ENCODE data around the gene TTYH1.
"Not testable (repeated sequence)": the region's sequence is repeated elsewhere in the genome, so short reads cannot be mapped to it uniquely, and the experiment has no call there.

TTYH1 gene

DNA sequence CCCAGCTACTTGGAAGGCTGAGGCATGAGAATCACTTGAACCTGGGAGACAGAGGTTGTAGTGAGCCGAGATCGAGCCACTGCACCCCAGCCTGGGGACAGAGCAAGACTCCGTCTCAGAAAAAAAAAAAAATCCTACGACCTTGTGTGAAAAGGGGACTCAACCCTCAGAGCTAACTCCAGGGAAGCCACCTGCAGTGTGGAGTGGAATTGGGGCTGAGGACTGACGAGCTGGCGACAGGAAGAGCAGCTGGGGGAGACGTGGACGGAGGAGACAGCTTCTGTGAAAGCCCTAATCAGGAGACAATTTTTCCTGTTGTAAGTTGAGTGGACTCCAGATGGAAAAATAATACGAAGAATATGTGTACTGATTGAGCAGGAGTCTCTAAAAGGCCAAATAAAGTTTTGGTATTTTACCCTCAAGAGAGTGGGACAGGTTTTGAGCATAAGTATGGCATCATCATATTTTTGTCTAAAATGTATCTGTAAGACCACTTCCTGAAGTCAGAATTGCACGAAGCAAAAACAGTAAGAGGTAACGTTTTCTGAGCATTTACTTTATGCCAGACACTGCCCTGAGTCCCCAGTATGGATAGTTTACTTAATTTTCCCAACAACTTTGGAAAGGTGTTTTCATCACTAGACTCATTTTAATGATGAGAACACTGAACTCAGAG is 38.5 kb upstream of the TTYH1 start:
- DNase-seq (ENCODE audit: low read depth), result no peak
- H3K4me3 ChIP-seq (ENCODE audit: control insufficient read depth, low read depth, low read length), result no peak overlapping the region
- TF ChIP-seq, protein P1, sequence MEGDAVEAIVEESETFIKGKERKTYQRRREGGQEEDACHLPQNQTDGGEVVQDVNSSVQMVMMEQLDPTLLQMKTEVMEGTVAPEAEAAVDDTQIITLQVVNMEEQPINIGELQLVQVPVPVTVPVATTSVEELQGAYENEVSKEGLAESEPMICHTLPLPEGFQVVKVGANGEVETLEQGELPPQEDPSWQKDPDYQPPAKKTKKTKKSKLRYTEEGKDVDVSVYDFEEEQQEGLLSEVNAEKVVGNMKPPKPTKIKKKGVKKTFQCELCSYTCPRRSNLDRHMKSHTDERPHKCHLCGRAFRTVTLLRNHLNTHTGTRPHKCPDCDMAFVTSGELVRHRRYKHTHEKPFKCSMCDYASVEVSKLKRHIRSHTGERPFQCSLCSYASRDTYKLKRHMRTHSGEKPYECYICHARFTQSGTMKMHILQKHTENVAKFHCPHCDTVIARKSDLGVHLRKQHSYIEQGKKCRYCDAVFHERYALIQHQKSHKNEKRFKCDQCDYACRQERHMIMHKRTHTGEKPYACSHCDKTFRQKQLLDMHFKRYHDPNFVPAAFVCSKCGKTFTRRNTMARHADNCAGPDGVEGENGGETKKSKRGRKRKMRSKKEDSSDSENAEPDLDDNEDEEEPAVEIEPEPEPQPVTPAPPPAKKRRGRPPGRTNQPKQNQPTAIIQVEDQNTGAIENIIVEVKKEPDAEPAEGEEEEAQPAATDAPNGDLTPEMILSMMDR (conservative IDR thresholded peaks at IDR 0.05; ENCODE audit: control insufficient read depth, insufficient read depth, low read depth, low read length), result no peak

DNA sequence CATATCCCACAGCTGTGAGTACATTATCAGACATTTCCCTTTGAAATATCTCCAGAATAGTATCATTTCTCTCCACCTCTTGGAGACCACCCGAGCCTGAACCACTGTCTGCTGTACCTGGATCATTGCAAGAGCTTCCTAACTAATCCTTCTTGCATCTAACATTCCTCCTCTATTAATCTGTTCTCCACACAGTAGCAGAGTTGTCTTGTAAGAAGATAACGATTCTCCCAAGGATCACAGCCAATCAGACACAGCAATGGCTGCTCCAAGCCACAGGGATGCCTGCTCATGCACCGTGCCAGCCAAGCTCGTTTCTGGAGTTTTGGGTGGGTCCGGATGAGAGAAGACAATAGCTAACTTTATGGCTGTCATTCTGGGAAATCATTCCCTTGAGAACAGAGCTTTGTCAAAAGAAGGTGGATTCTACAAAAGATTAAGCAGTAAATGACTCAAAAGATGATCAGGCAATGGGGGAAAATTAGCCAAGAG is 36.0 kb upstream of the TTYH1 start:
- DNase-seq (ENCODE audit: low read depth), result no peak
- no peak overlapping the region for H3K4me3 ChIP-seq (ENCODE audit: control insufficient read depth, low read depth, low read length)
- TF ChIP-seq, protein P1 (conservative IDR thresholded peaks at IDR 0.05; ENCODE audit: control insufficient read depth, insufficient read depth, low read depth, low read length), result no peak

DNA sequence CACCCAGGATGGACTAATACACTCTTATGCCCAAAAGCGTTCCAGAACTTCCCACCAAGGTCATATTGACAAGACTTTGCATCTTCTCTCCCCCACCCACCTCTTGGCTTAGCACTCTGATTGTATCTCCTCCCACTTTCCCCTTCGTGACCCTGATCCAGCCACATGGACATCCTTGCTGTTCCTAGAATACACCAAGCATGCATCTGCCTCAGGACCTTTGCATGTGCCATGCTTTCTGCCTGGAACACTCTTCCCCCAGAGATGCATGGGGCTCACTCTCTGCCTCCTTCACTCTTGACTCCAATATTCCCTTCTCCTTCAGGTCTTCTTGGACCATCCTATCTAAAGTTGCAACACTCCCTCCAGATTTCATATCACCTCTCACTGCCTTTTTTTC is 34.4 kb upstream of the TTYH1 start:
- no peak overlapping the region for H3K4me3 ChIP-seq (ENCODE audit: control insufficient read depth, low read depth, low read length)
- TF ChIP-seq, protein P1 (conservative IDR thresholded peaks at IDR 0.05; ENCODE audit: control insufficient read depth, insufficient read depth, low read depth, low read length), result no peak
- DNase-seq (ENCODE audit: low read depth), result no peak

DNA sequence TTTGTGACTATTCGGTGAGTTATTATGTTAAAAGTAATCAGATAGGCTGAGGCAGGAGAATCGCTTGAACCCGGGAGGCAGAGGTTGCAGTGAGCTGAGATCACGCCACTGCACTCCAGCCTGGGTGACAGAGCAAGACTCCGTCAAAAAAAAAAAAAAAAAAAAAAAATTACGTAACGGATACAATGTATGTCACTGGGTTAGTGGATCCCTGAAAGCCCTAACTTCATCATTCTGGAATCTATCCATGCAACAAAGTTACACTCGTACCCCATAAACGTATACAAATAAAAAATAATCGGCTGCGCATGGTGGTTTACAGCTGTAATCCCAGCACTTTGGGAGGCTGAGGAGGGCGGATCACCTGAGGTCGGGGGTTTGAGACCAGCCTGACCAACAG is 33.2 kb upstream of the TTYH1 start:
- not testable (repeated sequence) for H3K4me3 ChIP-seq (ENCODE audit: control insufficient read depth, low read depth, low read length); DNase-seq (ENCODE audit: low read depth)

DNA sequence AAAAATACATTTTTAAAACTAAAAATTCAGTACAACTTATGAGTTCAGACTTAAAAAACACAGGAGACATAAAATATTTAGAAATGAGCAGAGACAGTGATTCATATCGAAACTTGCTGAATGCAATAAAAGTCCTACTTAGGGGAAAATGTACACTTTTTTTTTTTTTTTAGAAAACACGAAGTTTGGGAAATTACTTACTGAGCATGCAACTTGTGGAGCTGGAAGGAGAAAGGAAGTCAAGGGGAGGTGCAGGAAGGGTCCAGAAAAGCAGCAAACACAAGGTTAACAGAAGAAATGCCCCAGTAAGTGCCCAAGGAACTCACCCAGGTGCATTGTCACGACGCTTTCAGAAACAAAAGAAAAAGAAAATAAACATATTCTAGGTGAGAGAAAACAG is 31.9 kb upstream of the TTYH1 start:
- TF ChIP-seq, protein P1 (conservative IDR thresholded peaks at IDR 0.05; ENCODE audit: control insufficient read depth, insufficient read depth, low read depth, low read length), result no peak
- no peak for DNase-seq (ENCODE audit: low read depth)
- H3K4me3 ChIP-seq (ENCODE audit: control insufficient read depth, low read depth, low read length), result no peak overlapping the region

DNA sequence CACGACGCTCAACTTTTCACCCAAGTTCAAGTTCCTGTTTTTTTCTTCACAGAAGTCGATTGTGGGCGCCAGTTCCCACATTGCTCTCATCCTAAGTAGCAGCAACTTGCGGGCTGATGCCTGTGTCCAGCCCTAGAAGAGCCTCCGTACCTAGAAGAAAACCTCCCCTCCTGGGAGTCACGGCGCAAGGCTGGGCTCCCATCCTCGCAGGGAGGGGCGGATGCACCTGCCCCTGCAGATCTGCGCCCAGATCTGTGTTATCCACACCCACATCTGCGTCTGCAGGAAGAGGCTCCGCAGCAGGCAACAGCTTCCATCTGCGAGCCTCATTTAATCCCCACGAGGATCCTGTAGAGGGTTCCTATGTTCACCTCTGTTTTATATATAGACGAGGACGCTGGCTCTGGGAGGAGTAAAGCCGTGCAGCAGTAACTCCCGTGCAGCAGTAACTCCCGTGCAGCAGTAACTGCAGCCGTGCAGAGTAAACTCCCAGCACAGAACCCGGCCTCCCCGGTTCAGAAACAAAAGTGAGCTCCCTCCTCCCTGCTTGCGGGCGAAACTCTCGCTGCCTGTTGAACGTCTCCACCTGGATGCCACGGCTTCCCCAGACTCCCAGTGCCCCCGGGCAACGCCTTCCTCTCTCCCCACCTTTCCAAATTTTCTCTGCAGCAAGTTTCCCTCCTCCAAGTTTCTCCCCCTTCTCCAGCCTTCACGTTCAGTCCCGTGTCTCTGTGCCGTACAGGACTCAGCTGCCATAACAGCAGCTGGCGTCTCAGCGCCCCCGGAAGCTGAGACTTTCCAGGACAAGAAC is 27.1 kb upstream of the TTYH1 start:
- DNase-seq (ENCODE audit: low read depth), result no peak
- no peak overlapping the region for H3K4me3 ChIP-seq (ENCODE audit: control insufficient read depth, low read depth, low read length)
- TF ChIP-seq, protein P1 (conservative IDR thresholded peaks at IDR 0.05; ENCODE audit: control insufficient read depth, insufficient read depth, low read depth, low read length), result no peak

DNA sequence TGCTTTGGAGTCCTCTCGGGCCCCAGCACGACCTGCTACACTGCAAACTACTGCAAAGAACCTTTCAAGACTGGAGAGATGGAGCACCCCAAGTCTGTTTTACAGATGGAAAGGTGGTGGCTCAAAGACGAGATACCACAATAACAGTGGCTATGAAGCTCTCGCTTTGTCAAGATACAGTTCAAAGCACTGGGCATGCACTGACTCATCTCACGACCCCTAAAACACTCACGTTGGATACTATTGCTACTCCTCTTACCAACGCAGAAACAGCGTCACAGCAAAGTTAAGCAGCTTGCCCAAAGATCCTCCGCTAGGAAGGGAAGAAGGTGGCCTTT is 26.5 kb upstream of the TTYH1 start:
- TF ChIP-seq, protein P1 (conservative IDR thresholded peaks at IDR 0.05; ENCODE audit: control insufficient read depth, insufficient read depth, low read depth, low read length), result no peak
- H3K4me3 ChIP-seq (ENCODE audit: control insufficient read depth, low read depth, low read length), result no peak overlapping the region
- no peak for DNase-seq (ENCODE audit: low read depth)
